Measurements from ENCODE around the gene VASN.

- TF ChIP-seq ZFX (CRISPR knock-in tag; IDR thresholded peaks at IDR 0.05) (no peak), RBM39 (optimal IDR thresholded peaks at IDR 0.05; ENCODE audit: low read depth, low read length) (no peak), RNF2 (IDR thresholded peaks at IDR 0.05) (no peak), FOSL1 (tag; conservative IDR thresholded peaks at IDR 0.05) (no peak), SRSF9 (IDR thresholded peaks at IDR 0.05; ENCODE audit: borderline replicate concordance, low read depth, low read length) (no peak), MYC (IDR thresholded peaks at IDR 0.05; ENCODE audit: low read depth, low read length) (no peak), MYC (CRISPR knock-in tag; IDR thresholded peaks at IDR 0.05; ENCODE audit: borderline replicate concordance, low read depth) (no peak), ZNF707 (CRISPR knock-in tag; conservative IDR thresholded peaks at IDR 0.05) (no peak), ESRRB (CRISPR knock-in tag; IDR thresholded peaks at IDR 0.05; ENCODE audit: borderline replicate concordance) (no peak), RFX1 (IDR thresholded peaks at IDR 0.05) (no peak), TBP (optimal IDR thresholded peaks at IDR 0.05; ENCODE audit: low read depth, low read length) (no peak), CCAR2 (IDR thresholded peaks at IDR 0.05; ENCODE audit: low read depth, low read length) (no peak), ZNF79 (CRISPR knock-in tag; IDR thresholded peaks at IDR 0.05; ENCODE audit: low read depth) (no peak), EGR1 (conservative IDR thresholded peaks at IDR 0.05) (no peak), REST (IDR thresholded peaks at IDR 0.05; ENCODE audit: borderline replicate concordance) (no peak), REST (CRISPR knock-in tag; IDR thresholded peaks at IDR 0.05; ENCODE audit: low read depth) (no peak)
Observed at GRCh38 chr16:4404967-4405696, 33.5 kb downstream of the VASN start.

Measured in K562 (cell line).